Measurements from ENCODE around the gene SDS.

SDS gene

GRCh38 chr12:113424915-113425823 lies 21.5 kb upstream of the SDS start:
- peak; percentile 62 for DNase-seq

GRCh38 chr12:113424456-113424855 lies 20.8 kb upstream of the SDS start:
- DNase-seq = no peak

GRCh38 chr12:113422886-113423669 lies 19.4 kb upstream of the SDS start:
- no peak for DNase-seq

- peak; percentile 66 for DNase-seq
Measured at GRCh38 chr12:113422030-113422885, 18.6 kb upstream of the SDS start, which contains the start of gene SDSL. SDSL (plus strand) TSS chr12:113422380; CDS start chr12:113427983, 5,603 bp downstream.

DNA sequence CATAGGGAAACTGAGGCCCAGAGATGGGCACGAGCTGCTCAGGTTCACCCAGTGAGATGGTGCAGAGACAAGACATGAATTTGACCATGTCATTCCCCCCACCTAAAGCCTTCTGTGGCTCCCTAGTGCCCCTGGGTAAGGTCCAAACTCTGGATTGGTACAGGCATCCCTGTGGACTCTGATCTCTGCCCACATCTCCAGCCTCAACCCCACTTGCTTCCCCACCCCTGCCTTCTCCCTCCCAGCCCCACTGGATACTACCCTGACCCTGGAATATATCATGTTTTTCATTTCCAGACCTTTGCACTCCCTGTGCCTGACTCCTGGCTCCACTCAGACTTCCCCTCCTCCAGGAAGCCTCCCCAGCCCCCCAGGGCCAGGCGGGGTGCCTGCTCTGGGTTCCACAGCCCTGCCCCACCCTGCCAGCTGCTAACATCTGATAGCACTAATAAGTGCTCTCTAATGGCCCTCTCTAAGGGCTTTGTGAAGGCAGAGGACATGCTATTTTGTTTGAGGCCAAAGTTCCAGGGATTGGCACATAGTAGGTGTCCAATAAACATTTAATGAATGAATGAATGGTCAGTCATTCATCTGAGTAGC lies 17.4 kb upstream of the SDS start:
- DNase-seq = no peak

DNA sequence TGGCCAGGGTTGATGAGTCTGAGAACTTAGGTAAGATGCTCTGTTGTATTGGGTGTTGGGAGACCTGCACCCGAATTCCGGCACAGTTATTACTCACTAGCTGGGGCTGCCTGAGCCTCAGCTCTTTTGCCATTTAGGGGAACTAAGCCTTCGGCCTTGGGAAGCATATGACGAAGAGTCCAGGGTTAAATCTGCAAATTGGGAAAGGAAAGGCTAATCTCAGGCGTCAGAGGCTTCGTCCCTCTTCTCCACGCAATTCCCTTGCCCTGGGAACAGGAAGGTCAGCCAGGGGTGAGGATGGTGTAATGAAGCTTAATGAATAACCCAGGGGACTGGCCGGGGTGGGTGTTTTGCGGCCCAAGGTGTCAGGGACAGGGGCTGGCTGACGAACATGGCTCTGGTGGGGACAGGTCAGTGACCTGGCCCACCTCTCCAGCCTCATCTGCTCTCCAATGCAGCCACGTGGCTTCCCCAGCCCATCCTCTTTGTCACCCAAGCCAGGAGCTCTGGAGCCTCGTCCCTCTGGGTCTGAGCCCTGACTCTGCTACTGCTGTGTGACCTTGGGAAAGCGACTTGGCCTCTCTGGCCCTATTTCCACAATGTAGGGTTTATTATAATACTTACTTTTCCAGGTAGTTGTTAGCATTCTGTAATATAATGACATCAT lies 14.7 kb upstream of the SDS start:
- DNase-seq = no peak

- no peak for DNase-seq
Measured at GRCh38 chr12:113416091-113416754, 12.5 kb upstream of the SDS start.

GRCh38 chr12:113414519-113415038 lies 10.9 kb upstream of the SDS start:
- DNase-seq = no peak

DNA sequence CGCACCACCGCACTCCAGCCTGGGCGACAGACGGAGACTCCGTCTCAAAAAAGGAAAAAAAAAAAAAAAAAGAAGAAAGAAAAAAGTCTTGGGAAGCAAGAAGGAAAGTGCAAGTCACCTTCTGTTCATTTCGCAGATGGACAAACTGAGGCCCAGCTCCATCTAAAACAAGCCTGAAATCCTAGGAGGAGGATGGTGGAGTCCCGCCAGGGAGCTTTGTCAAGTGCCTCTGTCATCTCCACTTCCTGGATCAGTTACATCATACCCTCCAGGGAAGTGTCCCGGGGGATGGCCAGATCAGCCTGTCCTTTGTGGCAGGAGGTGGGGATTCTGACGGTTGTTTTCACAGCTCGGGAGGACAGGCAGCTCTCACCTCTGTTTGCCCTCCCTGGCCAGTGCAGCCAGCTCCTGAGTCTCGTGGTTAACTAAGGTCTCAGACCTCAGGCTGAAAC lies 9.8 kb upstream of the SDS start:
- no peak for DNase-seq

DNA sequence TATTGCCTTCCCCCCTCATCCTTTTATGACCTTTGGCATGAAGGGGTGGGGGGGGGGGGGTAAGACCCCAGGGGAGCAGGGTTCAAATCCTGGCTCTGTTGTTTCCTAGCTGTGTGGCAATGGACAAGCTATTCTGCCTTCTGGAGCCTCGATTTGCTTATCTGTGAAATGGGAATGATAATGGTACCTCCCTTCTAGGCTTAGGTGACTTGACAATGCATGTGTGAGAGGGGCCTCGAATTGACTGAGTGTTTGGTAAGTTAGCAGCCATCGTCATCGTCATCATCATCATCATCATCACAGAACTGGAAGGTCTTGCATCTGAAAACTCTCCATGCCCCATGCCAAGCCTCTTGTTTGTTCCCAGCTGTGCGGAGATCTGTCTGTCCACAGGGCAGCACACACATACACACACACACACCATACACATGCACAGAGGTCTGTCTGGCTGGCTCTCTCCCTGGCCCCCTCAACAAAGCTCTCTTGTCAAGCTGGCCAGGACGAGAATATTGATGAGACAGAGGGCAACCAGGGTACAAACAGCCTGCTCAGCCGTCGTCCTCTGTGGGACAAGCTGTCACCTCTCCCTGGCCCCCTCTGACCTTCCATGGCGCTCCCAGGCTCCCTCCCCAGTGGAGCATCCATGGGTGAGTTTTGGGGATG lies 5.9 kb upstream of the SDS start:
- DNase-seq = no peak

GRCh38 chr12:113408756-113409298 lies 5.1 kb upstream of the SDS start:
- DNase-seq = no peak

DNA sequence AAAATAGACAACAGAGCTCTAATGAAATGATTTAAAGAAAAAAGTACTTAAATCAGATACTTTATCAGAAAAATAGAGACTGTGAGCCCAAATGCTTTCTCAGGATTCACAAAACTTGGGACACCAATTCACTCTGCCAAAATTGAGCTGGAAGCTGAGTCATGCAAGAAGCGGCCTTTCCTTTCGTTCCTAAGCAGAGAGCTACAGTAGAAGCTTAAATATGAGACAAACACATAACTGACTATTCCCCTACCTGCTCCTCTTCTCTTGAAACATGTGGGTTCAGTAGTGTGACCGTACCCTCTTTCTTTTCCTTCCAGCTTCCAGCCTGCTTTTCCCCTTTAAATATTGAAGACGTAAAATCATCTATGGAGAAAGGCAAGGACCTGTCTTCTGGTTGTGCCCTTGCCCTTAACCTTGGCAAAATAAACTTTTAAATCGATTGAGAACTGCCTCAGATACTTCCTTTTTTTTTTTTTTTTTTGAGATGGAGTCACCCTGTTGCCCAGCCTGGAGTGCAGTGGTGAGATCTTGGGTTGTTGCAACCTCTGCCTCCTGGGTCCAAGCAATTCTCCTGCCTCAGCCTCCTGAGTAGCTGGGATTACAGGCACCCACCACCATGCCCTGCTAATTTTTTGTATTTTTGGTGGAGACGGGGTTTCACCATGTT lies 4.4 kb upstream of the SDS start:
- DNase-seq = no peak

DNA sequence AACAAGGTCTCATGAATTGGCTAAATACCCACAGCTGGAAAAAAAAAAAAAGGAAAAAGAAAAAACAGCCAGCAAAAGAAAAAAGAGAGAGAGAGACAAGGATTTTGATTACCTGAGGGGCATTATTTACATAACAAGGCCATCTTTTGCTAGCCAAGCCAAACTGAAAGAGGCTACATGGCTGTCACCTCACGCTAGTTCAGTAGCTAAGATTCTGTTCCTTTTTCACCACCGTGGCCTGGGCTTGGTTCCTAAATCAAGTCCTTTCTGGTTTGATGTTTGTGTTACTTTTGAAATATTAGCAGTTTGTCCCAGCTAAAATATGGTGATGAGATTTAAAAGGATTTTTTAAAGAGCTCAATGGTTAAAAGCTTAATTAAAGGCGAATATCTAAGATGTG lies 2.0 kb upstream of the SDS start:
- DNase-seq = no peak

- no peak for DNase-seq
Measured at GRCh38 chr12:113402586-113403260, 964 bp downstream of the SDS start.

GRCh38 chr12:113401066-113402000 lies 2.4 kb downstream of the SDS start:
- DNase-seq = no peak

GRCh38 chr12:113400362-113400761 lies 3.3 kb downstream of the SDS start:
- no peak for DNase-seq

- no peak for DNase-seq
Measured at GRCh38 chr12:113399490-113399889, 4.2 kb downstream of the SDS start.
